ENCODE data around the gene PDS5B.
A peak's percentile ranks its signal among the peaks of the same experiment; 100 is the strongest.
"Not testable (repeated sequence)": the region's sequence is repeated elsewhere in the genome, so short reads cannot be mapped to it uniquely, and the experiment has no call there.

The PDS5B gene

DNA sequence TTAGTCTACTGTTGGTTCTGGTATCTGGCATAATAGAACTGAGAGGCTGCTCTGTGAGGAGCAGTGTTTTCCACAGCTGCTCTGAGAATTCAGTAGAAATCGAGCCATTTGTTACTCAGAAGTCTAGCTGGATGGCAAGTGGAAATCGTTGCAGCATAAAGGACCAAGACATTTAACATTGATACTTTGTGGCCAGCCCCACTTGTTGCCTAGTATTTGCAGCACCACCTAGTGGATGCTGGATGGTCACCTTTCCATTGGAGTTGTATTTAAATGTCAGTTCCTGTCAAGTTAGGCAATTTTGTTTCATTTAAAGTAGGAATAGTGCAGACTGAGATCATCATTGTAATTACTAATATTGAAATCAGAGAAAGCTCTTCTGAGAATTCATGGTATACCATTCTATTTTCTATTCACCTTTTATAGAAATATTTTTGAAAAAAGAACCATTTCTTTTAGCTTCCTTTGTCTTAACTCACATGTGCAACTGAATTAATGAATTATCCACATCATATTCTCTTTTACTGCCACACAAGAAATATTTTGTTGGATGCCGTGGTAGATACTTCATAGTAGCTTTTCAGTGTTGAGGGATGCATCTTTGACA, 64.6 kb downstream of the PDS5B start:
- peak; percentile 40 for DNase-seq

DNA sequence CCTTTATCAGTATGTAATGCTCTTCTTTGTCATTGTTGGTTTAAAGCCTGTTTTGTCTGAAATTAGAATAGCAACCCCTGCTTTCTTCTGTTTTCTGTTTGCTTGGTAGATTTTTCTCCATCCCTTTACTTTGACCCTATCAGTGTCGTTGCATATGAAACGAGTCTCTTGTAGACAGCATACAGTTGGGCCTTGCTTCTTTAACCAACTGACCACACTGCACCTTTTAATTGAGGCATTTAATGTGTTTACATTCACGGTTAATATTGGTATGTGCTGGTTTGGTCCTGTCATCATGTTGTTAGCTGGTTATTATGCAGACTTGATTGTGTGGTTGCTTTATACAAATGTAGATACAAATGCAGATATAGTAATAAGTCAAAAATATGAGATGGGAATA, 71.1 kb downstream of the PDS5B start:
- DNase-seq = no peak

DNA sequence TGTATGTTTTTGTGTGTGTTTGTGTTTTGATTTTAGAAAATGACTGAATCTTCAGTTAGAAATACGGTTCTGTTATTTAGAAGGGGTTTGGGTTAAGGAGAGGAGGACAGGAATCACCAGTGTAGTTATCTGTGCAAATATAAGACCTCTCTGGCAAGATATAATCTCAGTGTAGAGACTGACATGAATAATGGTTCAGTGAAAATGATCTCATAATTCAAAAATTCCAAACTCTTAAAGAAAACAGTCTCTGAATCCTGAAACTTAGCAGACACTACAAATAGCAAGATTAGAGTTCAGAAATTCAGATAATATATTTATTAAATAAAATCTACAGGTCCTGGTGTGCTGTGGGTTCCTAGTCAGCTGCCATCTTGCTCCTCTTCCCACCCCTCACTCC, 73.5 kb downstream of the PDS5B start:
- no peak for DNase-seq

DNA sequence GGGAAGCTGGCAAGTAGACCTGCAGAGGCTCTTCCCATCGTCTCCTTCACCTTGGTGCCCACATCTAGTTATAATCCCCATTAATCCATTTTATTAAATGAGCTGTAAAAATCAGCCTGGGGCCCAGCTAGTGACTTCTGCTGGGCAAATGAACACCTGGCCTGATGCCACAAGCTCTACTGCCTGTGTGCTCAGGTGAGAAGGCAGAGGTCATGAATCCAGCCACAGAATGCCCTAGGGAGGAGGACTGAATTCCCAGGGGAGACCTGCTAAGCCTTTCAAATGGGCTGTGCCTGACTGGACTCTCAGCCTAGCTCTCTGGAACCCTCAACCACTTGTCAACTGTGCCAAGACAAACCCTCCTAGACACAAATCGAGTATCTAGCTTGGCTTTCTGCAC, 74.0 kb downstream of the PDS5B start:
- no peak for DNase-seq

DNA sequence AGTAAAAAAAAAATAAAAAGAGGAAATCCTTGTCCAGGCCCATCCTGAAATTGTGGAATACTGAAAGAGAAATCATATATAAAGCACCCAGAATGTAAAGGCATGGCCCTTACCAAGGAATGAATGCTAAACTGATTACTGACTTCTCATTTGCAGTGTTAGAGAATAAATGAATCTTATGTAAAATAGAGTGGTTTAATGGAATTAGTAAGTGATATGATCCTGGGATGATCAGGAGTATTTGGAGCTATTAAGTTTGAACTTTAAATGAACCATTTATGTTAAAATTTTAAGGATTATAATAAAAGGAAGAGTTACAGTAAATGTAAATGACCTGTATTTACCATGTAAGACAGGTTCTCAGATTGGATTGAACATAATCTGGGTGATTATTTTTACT, 75.4 kb downstream of the PDS5B start:
- no peak for DNase-seq

DNA sequence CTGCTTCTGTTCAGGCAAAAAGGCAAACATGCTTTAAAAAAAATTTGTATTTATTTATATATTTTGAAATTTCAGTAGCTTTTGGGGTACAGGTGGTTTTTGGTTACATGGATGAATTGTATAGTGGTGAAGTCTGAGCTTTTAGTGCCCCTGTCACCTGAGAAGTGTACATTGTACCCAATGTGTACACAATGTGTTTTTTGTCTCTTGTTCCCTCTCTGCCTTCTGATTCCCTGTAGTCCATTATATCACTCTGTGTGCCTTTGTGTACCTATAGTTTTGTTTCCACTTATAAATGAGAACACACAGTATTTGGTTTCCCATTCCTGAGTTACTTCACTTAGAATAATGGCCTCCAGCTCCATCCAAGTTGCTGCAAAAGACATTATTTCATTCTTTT, 77.4 kb downstream of the PDS5B start:
- DNase-seq = no peak

DNA sequence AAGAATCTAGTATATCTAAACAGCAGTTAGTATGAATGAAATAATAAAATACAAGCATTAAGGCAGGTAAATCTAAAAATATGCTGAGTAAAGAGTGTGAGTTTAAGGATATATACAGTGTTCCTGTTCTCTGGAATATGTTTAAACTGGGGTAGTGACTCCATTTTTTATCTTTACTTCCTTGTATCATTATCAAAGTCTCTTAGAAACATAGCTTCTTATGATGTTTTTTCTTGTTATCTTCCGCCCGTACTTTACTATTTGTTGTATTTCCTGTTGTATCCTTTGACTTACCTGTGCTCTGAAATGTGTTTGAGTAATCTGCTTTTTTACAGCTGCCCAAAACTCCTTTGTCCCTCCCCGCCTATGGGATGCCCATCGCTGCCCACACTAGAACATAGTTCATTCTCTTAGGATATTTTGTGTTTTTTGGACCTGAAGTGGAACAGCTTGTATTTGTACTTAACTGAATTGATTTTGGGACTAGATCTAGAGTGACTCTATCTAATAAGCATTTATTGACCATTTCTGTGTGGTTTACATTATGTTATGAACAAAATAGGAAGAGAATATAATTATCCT, 80.8 kb downstream of the PDS5B start:
- DNase-seq = no peak

DNA sequence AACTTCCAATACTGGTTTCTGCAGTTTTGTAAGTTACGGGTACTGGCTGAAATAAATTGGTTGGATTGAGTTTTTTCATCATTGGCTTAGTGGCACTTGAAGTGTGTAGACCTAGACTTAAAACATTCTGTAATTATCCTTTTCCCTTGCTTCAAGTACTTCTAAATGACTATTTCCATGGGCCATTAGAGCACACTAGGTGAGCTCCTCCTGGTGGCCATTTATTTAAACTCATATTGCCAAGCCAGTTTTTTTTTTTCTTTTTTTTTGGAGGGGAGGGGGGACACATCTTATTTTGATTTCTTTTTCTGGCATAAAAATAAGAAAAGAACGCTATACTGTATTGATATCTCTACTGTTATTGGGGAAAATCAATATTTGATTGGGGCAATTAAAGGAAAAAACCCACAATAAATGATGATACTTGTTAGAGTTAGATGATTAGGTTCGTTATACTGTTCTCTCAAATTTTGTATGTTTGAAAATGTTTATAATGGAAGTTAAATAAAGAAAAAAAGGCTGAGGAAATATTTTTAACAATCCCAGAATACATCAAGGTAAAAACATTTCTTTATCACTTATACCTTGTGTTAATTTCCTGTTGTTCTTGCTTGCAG, 82.9 kb downstream of the PDS5B start:
- no peak for DNase-seq

DNA sequence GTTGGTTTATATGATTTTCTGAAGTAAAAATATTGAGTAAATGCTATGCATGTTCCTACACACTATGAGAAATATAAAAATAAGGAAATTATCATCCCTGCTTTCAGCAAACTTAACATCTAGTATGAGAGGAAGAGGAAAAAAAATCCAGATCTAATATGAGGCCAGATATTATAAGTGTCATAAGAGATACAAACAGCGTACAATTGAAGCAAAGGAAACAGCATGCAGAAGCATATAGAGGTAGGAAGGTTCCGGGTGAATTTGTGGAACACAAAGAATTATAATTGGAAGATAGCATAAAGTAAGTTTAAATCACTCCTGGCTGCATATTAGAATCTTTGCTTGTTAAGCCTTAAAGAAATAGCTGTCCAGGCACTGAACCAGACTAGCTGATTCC, 88.3 kb downstream of the PDS5B start:
- no peak for DNase-seq

DNA sequence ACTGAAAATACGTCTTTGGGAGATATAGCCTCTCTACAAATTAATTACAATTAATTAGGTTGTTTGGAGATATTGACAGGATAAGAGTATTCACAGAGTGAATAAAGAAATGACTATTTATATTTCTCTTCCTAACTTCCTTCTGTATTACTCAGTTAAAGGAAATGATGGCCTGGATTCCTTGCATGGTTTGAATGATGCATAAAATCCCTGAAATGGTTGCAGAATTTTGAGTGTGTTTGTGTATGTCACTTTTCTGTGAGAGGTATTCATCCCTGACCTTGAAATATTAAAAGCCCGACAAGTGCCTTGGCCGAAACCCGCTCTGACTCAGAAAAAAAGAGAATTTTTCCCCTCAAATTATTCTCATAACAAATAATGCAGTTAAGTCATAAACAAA, 90.0 kb downstream of the PDS5B start:
- DNase-seq = no peak

DNA sequence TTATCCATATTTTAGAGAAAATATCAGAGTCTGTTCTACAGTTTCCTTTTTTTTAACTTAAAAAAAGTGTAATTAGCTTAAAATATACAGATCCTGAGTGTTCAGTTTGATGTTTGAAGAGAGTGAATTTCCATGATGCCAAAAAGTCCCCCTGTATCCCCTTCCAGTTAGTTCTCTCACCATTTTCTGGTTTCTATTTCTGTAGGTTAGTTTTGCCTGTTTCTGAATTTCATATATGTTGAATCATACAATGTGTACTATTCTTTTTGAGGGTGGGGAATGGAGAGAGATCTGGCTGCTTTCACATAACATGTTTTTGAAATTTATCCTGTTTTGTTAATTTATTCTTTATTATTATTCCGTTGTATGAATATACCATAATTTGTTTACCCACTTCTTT, 95.9 kb downstream of the PDS5B start:
- DNase-seq = no peak

DNA sequence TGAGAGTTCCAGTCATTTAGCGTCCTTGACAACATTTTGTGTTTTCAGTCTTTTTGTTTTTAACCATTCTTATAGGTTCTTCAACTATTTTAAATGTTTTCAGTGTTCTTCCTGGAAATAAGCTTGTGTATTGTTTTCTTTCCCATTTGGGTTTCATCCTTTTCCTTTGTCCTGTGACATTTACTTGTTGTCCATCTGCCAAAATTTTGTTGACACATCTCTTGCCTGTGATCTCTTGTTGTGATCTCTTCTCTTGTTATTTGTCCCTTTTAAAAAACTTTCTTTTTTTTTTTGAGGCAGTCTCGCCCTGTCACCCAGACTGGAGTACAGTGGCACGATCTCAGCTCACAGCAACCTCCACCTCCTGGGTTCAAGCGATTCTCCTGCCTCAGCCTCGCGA, 96.5 kb downstream of the PDS5B start:
- no peak for DNase-seq

DNA sequence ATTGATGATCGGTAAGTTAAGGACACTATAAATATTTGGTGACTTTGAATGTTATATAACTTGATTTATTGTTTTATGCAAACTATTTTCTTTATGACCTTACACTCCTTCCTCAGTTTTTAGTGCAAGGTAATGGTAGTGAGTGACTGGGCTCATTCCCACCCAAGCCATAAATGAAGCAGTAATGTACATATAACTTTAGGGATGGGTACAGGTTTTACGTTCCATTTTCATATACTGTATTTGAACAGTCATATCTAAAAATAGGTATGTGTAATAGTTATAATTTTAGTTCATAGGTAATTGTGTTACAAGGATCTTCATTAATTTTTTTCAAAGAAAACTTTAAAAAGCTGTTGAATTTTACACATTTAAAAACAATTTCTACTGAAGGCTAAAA, 101.0 kb downstream of the PDS5B start:
- DNase-seq = no peak

DNA sequence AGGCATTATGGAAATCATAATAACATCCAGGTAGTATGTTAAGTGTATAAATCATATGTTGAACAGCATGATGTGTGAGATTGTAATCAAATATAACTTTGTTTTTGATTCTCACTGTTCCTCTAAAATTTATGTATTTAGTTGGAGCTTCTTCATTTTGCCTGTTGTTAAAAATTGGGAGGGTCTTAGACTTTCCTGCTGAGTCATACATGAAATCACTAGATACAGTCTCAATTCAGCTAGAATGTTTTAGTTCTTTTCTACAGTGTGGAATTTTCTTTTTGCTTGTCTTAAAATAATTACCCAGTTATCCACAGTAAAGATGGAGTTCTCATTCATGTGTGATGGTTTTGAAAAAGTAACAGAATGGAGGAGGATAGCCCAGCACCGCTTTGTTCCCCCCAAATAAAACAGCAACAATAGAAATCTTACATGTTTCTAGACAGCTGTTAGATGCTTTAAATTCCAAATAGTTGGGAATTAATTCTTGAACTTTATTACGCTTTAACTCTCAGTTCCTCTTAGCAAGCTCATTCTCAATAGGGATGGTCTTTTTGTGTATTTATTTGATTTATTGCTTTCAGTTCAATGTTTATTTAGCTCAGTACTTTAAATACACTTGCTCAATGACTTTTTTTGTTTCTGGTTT, 109.5 kb downstream of the PDS5B start:
- no peak for DNase-seq

DNA sequence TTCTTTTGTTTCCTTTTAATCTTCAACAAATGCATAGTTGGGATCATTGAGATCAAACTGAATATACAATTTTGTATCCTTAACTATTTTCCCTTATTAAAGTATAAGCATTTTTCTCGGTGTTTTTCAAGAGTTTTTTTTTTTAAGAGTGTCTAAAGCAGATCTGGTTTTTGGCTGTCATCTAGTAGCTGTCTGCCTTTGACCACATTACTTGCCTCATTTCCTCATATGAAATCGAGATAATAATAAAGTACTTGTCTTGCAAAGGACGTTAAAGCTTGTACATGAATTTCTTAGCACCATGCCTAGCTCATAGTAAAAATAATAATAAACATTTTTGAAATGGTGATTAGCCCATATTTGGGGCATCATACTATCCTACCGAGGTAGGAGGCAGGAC, 121.2 kb downstream of the PDS5B start:
- DNase-seq = no peak

DNA sequence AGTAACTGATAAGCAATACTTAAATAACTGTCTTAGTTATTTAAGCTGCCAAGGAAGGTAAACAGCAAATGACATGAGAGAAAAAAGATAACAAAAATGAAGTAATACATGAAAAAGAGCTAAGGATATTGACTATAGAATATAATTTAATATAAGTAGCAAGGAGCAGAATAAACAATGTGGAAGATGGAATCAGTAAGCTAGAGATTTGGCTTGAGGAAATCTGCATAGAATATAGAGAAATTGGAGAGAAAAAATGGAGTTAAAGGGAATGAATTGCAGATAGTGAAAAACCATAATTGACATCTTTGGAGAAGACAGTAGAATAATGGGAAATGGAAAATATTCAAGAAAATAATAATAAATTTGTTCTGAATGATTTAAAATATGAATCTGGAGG, 127.1 kb downstream of the PDS5B start:
- DNase-seq = no peak

DNA sequence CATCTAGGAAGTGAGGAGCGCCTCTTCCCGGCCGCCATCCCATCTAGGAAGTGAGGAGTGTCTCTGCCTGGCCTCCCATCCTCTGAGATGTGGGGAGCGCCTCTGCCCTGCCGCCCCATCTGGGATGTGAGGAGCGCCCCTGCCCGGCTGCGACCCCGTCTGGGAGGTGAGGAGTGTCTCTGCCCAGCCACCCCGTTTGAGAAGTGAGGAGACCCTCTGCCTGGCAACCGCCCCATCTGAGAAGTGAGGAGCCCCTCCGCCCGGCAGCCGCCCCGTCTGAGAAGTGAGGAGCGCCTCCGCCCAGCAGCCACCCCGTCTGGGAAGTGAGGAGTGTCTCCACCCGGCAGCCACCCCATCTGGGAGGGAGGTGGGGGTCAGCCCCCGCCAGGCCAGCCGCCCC, 129.9 kb downstream of the PDS5B start:
- not testable (repeated sequence) for DNase-seq

DNA sequence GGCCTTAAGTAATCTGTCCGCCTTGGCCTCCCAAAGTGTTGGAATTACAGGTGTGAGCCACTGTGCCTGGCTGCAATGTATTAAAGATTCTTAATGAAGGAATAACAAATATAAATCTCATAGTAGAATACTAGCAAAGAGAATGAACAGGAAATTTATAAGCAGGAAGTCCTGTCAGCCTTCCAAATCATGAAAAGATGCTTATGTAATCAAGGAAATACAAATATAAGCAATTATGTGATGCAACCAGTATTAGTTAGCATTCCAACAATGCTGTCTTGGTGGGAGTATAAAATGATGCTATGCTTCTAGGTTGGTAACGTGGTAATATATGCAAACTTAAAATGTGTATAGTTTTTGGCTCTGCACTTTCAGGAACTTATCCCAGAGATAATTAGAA, 133.8 kb downstream of the PDS5B start:
- no peak for DNase-seq

DNA sequence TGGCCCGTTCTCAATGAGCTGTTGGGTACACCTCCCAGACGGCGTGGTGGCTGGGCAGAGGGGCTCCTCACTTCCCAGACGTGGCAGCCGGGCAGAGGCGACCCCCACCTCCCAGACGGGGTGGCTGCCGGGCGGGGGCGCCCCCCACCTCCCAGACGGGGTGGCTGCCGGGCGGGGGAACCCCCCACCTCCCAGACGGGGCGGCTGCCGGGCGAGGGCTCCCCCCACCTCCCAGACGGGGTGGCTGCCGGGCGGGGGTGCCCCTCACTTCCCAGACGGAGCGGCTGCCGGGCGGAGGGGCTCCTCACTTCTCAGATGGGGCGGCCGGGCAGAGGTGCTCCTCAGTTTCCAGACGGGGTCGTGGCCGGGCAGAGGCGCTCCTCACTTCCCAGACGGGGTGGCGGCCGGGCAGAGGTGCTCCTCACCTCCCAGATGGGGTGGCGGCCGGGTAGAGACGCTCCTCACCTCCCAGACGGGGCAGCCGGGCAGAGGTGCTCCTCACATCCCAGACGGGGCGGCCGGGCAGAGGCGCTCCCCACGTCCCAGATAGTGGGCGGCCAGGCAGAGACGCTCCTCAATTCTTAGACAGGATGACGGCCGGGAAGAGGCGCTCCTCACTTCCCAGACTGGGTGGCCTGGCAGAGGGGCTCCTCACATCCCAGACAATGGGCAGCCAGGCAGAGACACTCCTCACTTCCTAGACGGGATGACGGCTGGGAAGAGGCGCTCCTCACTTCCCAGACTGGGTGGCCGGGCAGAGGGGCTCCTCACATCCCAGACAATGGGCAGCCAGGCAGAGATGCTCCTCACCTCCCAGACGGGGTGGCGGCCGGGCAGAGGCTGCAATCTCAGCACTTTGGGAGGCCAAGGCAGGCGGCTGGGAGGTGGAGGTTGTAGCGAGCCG, 135.1 kb downstream of the PDS5B start:
- not testable (repeated sequence) for DNase-seq

DNA sequence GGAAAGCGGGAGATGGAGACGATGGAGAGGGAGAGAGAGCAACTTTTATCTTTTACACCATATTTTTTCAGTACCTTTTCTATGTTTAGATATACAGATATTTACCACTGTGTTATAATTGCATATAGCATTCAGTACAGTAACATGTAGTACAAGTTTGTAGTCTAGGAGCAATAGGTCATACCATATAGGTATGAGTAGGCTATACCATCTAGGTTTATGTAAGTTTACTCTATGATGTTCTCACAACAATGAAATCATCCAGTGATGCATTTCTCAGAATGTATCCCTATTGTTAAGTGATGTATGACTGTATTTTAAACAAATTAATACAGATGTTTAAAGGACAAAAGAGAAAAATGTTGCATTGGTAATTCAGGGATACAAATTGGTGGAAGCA, 136.1 kb downstream of the PDS5B start:
- DNase-seq = no peak

DNA sequence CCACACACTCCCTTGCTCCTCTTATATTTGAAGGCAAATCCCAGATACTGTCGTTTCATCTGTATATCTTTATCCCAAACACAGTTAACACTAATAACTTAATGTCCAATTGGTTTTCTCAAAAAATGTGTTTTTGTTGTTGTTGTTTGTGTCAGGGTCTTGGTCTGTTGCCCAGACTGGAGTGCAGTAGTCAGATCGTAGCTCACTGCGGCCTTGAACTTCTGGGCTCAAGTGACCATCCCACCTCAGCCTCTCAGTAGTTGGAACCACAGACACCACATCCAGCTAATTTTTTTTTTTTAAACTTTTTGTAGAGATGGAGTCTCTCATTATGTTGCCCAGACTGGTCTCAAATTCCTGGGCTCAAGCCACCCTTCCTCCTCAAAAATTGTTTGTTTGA, 137.7 kb downstream of the PDS5B start:
- no peak for DNase-seq

DNA sequence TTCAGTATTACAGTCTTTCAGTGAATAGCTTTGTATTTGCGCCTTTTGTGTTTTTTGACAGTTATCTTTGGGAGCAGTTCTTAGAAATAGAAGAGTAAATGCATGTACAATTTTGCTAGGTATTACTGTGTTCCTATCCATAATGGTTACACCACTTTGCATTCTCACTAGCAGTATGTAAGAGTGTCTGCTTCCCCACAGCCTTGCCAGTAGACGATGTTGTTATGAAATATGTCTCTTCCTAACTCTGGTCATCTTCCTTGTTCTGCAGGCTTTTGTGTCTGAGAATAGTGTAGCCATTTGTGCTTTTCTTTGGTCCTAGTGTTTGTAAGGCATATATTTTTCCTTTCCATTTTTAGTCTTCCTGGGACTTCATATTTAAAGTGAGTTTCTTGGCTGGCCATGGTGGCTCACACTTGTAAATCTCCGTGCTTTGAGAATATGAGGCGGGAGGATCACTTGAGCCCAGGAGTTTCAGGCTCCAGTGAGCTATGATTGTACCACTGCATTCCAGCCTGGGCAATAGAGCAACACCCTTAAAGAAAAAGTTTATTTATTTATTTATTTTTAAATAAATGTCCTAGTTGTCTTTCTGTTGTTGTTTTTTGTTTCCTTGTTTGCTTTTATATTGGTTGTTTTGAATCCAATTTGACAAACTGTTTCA, 140.3 kb downstream of the PDS5B start:
- no peak for DNase-seq

DNA sequence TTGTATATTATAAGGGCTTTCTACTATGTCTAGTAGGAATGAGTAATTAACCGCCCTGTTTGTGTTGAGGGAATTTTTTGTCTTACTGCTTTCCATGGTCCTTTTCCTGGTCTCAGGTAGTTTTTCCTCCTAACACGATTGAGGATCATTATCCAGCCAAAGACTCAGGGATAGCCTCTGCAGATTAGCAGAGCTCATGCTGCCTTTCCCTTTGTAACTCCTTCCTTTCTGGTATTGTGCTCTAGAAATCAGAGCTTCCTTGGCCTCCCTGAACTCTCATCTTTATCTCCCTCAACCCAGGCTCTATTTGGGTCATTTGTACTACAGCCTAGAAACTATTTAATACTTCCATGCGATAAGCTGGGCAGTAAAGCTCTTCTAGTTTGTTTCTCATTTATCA, 142.1 kb downstream of the PDS5B start:
- DNase-seq = no peak

All from effector CD4-positive, alpha-beta T cell (primary cell).